Liver (tissue), 9 donors: ENCODE results near the gene KIAA1614. TPM values are rescaled to one million over a fixed set of nuclear protein-coding genes. Genes with fewer than 3 reads are reported as not detected.

Source experiments
- DNase-seq: peaks from one replicate; pipeline ENCODE4 v3.0.0-alpha.2; 2017; ENCODE audit warnings: low spot score
- H3K27ac ChIP-seq, 2 donors: one replicate each; pipeline ENCODE4 v1.7.0; 2013; ENCODE audit warnings: inconsistent platforms in 2 of 2, low read length in 2 of 2, control low read depth in 1 of 2, low read depth in 1 of 2, mild to moderate bottlenecking in 1 of 2
- H3K27me3 ChIP-seq, 4 donors: one replicate each; pipeline versions ENCODE4 v1.6.1 to v1.7.0; 2013; ENCODE audit warnings: low read length in 3 of 4, inconsistent platforms in 1 of 4, mild to moderate bottlenecking in 1 of 4, moderate library complexity in 1 of 4; ENCODE audit not compliant: control insufficient read depth in 4 of 4, insufficient read depth in 4 of 4
- H3K36me3 ChIP-seq, 4 donors: one replicate each; pipeline versions ENCODE4 v1.6.1 to v1.7.0; 2013; ENCODE audit warnings: low read length in 3 of 4, mild to moderate bottlenecking in 3 of 4, low read depth in 1 of 4, moderate library complexity in 1 of 4; ENCODE audit not compliant: control insufficient read depth in 4 of 4, insufficient read depth in 3 of 4
- H3K4me1 ChIP-seq, 4 donors: one replicate each; pipeline versions ENCODE4 v1.6.1 to v1.7.0; 2013; ENCODE audit warnings: low read length in 3 of 4, mild to moderate bottlenecking in 3 of 4, moderate library complexity in 1 of 4; ENCODE audit not compliant: control insufficient read depth in 4 of 4, insufficient read depth in 4 of 4
- H3K4me3 ChIP-seq, 3 donors: one replicate each; pipeline versions ENCODE4 v1.6.1 to v1.7.0; 2013; ENCODE audit warnings: low read length in 3 of 3, control low read depth in 1 of 3, low read depth in 1 of 3, mild to moderate bottlenecking in 1 of 3
- H3K9ac ChIP-seq, 2 donors: one replicate each; pipeline ENCODE4 v1.7.0; 2013; ENCODE audit warnings: low read length in 2 of 2, mild to moderate bottlenecking in 2 of 2, moderate library complexity in 2 of 2, control low read depth in 1 of 2, low read depth in 1 of 2
- H3K9me3 ChIP-seq, 4 donors: one replicate each; pipeline versions ENCODE4 v1.6.1 to v1.7.0; 2013; ENCODE audit warnings: low read length in 3 of 4; ENCODE audit not compliant: control insufficient read depth in 4 of 4
- ATF3 ChIP-seq: IDR thresholded peaks from 2 replicates; pipeline ENCODE4 v1.6.1; 2016; ENCODE audit warnings: antibody characterized with exemption
- CTCF ChIP-seq: fragments of 150-350 bp; IDR thresholded peaks from 2 replicates; pipeline ENCODE4 v1.5.1; 2017; ENCODE audit warnings: improper control_type of control experiment, low read depth, low read length; ENCODE audit not compliant: missing input control
- EGR1 ChIP-seq, 2 donors: IDR thresholded peaks; 2 replicates each; pipeline ENCODE4 v1.6.1; 2016 to 2018; ENCODE audit warnings: antibody characterized with exemption in 2 of 2, low read depth in 2 of 2
- FOXA1 ChIP-seq: IDR thresholded peaks from 2 replicates; pipeline ENCODE4 v1.6.1; 2016; ENCODE audit warnings: antibody characterized with exemption
- FOXA2 ChIP-seq: IDR thresholded peaks from 2 replicates; pipeline ENCODE4 v1.6.1; 2016; ENCODE audit warnings: antibody characterized with exemption
- GABPA ChIP-seq, 2 donors: IDR thresholded peaks in 1 of 2; conservative IDR thresholded peaks in 1 of 2; 2 replicates each; pipeline ENCODE4 v1.6.1; 2016; ENCODE audit warnings: antibody characterized with exemption in 2 of 2, mild to moderate bottlenecking in 1 of 2, moderate library complexity in 1 of 2
- HNF4A ChIP-seq, 2 donors: conservative IDR thresholded peaks; 2 replicates each; pipeline ENCODE4 v1.6.1; 2016; ENCODE audit warnings: antibody characterized with exemption in 2 of 2, mild to moderate bottlenecking in 2 of 2
- HNF4G ChIP-seq: IDR thresholded peaks from 2 replicates; pipeline ENCODE4 v1.6.1; 2016; ENCODE audit warnings: antibody characterized with exemption
- JUND ChIP-seq, 2 donors: IDR thresholded peaks; 2 replicates each; pipeline ENCODE4 v1.6.1; 2016; ENCODE audit warnings: antibody characterized with exemption in 2 of 2
- MAX ChIP-seq: IDR thresholded peaks from 2 replicates; pipeline ENCODE4 v1.6.1; 2016; ENCODE audit warnings: antibody characterized with exemption
- NR2F2 ChIP-seq: IDR thresholded peaks from 2 replicates; pipeline ENCODE4 v1.6.1; 2016; ENCODE audit warnings: antibody characterized with exemption
- RAD21 ChIP-seq, 2 donors: IDR thresholded peaks; 2 replicates each; pipeline ENCODE4 v1.6.1; 2016; ENCODE audit warnings: antibody characterized with exemption in 2 of 2, mild to moderate bottlenecking in 2 of 2
- RXRA ChIP-seq, 2 donors: IDR thresholded peaks; 2 replicates each; pipeline ENCODE4 v1.6.1; 2017 to 2018; ENCODE audit warnings: antibody characterized with exemption in 2 of 2, mild to moderate bottlenecking in 1 of 2
- SP1 ChIP-seq: IDR thresholded peaks from 2 replicates; pipeline ENCODE4 v1.6.1; 2018; ENCODE audit warnings: antibody characterized with exemption, mild to moderate bottlenecking
- TAF1 ChIP-seq: conservative IDR thresholded peaks from 2 replicates; pipeline ENCODE4 v1.6.1; 2016; ENCODE audit warnings: antibody characterized with exemption, mild to moderate bottlenecking
- YY1 ChIP-seq: IDR thresholded peaks from 2 replicates; pipeline ENCODE4 v1.6.1; 2016; ENCODE audit warnings: antibody characterized with exemption, mild to moderate bottlenecking
- WGBS: extraction: QIAGEN DNeasy Blood & Tissue Kit; methylation state at CpG from one replicate; pipeline ENCODE4 v1.1.7; 2013; 5-methylcytosine and 5-hydroxymethylcytosine counted together
- polyA plus RNA-seq, 2 donors: library from polyadenylated mRNA; stranded (reverse) in 1 of 2; unstranded in 1 of 2; fragments of 200-250 nt in 1 of 2; fragments of >200 nt in 1 of 2; fragmentation: Nextera tagmentation in 1 of 2; extraction: Ambion mirVana in 1 of 2; gene quantifications; one replicate each; pipeline versions ENCODE4 v1.2.1 to v1.2.3, GENCODE V29; 2013 to 2015
- total RNA-seq, 2 donors: library from RNA; depleted of rRNA; stranded (reverse); fragments of >200 nt; gene quantifications; one replicate each; pipeline ENCODE4 v1.2.3, GENCODE V29; 2014
- TF ChIP-seq, protein P1 (sequence below): IDR thresholded peaks from 2 replicates; pipeline ENCODE4 v1.6.1; 2016; ENCODE audit warnings: antibody characterized with exemption, mild to moderate bottlenecking
- TF ChIP-seq, protein P2 (sequence below): IDR thresholded peaks from 2 replicates; pipeline ENCODE4 v1.6.1; 2016; ENCODE audit warnings: antibody characterized with exemption
- donor health status: healthy.
- donor health status: healthy.
- donor health status: healthy.
- donor health status: healthy.
- donor health status: healthy.

Gene KIAA1614
- total and polyA plus RNA-seq, 4 donors = 0.21 to 1.1 (median 0.40) TPM

GRCh38 chr1:180933141-180933540 is 20.4 kb downstream of the KIAA1614 start (continued):
- TF ChIP-seq CTCF (no peak), TAF1 (no peak), SP1 (no peak), FOXA2 (no peak), RXRA (IDR thresholded peaks at IDR 0.05) (no peak), GABPA (IDR thresholded peaks at IDR 0.05 in 1 of 2, conservative IDR thresholded peaks at IDR 0.05 in 1 of 2) (no peak)

DNA sequence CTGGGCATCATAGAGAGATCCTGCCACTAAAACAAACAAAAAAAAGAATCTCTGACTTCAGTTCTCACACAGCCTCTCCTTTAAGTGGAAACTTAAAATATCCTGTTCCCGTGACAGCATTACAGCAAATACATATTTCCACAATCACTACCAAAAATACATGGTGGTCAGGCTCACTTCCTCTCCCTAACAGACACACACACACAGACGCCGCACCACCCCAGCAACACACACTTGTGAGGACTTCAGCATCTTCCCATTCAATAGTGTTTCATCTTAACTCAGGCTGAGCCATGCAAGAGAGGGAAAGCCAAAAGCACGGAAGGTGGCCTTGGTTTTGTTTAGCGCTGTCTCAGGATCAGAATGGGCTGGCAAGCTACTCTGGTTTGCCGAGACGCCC is 21.9 kb downstream of the KIAA1614 start:
- Histone ChIP-seq H3K27ac (no peak overlapping the region), H3K4me1 (peaks cover 0 to 5% (median 3%) of the 10 kb centered on the region in 4 donors), H3K4me3 (no peak overlapping the region), H3K9me3 (no peaks in the 10 kb centered on the region), H3K9ac (no peak overlapping the region), H3K36me3 (no peaks in the 10 kb centered on the region), H3K27me3 (no peaks in the 10 kb centered on the region)
- 81% methylated on average over 7 of the region's 7 CpGs for WGBS
- DNase-seq = no peak
- TF ChIP-seq HNF4G = no peak
- no peak for TF ChIP-seq EGR1 (IDR thresholded peaks at IDR 0.05; ENCODE audit: low read depth in 2 of 2)
- no peak for TF ChIP-seq SP1

DNA sequence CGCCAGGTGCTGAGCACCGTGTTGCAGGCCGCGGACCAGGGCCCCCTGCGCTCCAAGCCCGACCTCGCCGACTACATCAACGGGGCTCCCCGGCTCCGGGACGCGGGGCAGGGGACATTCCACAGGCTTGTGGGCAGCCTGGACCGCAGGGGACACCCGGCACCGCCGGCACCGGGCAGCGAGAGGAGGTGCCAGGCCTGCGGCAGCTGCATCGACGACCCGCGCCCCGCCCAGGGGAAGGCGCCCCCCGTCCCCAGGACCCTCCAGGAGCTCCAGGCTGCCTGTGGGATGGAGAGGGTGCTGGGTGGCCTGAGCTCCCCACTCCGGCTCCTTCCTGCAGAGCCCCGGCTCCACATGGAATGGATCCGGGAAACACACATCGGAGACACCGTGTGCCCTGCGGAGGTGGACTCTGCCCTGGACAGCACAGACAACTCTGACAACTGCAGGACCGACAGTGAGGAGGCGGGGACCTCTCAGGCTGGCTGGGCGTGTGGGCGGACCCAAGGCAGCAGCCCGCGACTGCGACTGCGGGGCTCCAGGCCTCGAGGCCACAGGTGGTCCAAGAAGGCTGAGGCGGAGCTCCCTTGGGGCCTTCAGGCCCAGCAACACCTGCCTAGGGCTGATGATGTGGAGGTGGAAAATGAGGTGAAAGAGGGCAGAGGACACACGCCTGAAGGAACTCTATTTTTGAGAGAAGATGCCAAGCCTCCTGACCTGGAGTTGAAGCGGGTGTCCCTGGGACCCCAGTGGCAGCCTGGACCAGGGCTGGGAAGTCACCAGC is 22.8 kb downstream of the KIAA1614 start:
- WGBS = 41% methylated on average over 45 of the region's 45 CpGs
- Histone ChIP-seq H3K4me1 (peaks cover 0 to 5% (median 3%) of the 10 kb centered on the region in 4 donors), H3K27ac (no peak overlapping the region), H3K27me3 (no peaks in the 10 kb centered on the region), H3K9me3 (no peaks in the 10 kb centered on the region), H3K9ac (no peak overlapping the region), H3K36me3 (no peaks in the 10 kb centered on the region), H3K4me3 (peak overlapping the region in 2 of 3 donors; percentile 38 to 42)
- peak; percentile 81 to 95 for TF ChIP-seq HNF4A (conservative IDR thresholded peaks at IDR 0.05)
- TF ChIP-seq RAD21 (IDR thresholded peaks at IDR 0.05) = peak in 1 of 2 donors; percentile 38
- TF ChIP-seq MAX = no peak
- no peak for TF ChIP-seq FOXA2
- TF ChIP-seq, protein P1, sequence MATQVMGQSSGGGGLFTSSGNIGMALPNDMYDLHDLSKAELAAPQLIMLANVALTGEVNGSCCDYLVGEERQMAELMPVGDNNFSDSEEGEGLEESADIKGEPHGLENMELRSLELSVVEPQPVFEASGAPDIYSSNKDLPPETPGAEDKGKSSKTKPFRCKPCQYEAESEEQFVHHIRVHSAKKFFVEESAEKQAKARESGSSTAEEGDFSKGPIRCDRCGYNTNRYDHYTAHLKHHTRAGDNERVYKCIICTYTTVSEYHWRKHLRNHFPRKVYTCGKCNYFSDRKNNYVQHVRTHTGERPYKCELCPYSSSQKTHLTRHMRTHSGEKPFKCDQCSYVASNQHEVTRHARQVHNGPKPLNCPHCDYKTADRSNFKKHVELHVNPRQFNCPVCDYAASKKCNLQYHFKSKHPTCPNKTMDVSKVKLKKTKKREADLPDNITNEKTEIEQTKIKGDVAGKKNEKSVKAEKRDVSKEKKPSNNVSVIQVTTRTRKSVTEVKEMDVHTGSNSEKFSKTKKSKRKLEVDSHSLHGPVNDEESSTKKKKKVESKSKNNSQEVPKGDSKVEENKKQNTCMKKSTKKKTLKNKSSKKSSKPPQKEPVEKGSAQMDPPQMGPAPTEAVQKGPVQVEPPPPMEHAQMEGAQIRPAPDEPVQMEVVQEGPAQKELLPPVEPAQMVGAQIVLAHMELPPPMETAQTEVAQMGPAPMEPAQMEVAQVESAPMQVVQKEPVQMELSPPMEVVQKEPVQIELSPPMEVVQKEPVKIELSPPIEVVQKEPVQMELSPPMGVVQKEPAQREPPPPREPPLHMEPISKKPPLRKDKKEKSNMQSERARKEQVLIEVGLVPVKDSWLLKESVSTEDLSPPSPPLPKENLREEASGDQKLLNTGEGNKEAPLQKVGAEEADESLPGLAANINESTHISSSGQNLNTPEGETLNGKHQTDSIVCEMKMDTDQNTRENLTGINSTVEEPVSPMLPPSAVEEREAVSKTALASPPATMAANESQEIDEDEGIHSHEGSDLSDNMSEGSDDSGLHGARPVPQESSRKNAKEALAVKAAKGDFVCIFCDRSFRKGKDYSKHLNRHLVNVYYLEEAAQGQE = peak; percentile 51
- TF ChIP-seq ATF3 = no peak
- no peak for TF ChIP-seq GABPA (IDR thresholded peaks at IDR 0.05 in 1 of 2, conservative IDR thresholded peaks at IDR 0.05 in 1 of 2)
- no peak for TF ChIP-seq JUND (IDR thresholded peaks at IDR 0.05)
- TF ChIP-seq NR2F2 = no peak
- no peak for TF ChIP-seq CTCF
- TF ChIP-seq YY1 = no peak
- TF ChIP-seq EGR1 (IDR thresholded peaks at IDR 0.05; ENCODE audit: low read depth in 2 of 2) = peak in 1 of 2 donors; percentile 34
- no peak for TF ChIP-seq FOXA1
- TF ChIP-seq SP1 = peak; percentile 93
- TF ChIP-seq RXRA (IDR thresholded peaks at IDR 0.05) = peak in 1 of 2 donors; percentile 45
- no peak for TF ChIP-seq TAF1
- TF ChIP-seq HNF4G = peak; percentile 90
- TF ChIP-seq, protein P2, sequence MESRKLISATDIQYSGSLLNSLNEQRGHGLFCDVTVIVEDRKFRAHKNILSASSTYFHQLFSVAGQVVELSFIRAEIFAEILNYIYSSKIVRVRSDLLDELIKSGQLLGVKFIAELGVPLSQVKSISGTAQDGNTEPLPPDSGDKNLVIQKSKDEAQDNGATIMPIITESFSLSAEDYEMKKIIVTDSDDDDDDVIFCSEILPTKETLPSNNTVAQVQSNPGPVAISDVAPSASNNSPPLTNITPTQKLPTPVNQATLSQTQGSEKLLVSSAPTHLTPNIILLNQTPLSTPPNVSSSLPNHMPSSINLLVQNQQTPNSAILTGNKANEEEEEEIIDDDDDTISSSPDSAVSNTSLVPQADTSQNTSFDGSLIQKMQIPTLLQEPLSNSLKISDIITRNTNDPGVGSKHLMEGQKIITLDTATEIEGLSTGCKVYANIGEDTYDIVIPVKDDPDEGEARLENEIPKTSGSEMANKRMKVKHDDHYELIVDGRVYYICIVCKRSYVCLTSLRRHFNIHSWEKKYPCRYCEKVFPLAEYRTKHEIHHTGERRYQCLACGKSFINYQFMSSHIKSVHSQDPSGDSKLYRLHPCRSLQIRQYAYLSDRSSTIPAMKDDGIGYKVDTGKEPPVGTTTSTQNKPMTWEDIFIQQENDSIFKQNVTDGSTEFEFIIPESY = no peak
- peak; percentile 65 for DNase-seq
